Measurements from ENCODE around the gene GABRR3.

DNA sequence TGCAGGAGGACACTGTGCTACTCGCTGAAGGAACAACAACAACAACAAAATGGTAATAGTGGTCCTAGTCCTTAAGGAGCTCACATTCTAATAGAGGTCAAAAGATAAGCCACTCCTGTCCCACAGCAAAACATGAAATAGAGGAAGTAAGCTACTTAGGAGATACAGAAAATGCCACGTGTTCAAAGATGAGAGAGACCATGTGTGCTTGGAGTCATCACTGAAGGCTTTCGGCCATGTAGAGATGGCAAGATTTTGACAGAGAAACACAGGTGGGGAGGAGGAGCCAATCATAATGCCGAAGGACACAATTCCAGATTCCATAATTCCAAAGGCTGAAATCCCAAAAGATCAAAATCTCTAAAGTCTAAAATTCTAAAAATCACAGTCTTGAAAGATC is 38.1 kb downstream of the GABRR3 start:
- no peak for TF ChIP-seq CTCF (optimal IDR thresholded peaks at IDR 0.05 in 1 of 3, IDR thresholded peaks at IDR 0.05 in 1 of 3, conservative IDR thresholded peaks at IDR 0.05 in 1 of 3; ENCODE audit: extremely low read depth in 1 of 3, insufficient read depth in 2 of 3, low read length in 3 of 3)
- no peak for TF ChIP-seq EZH2 (IDR thresholded peaks at IDR 0.05; ENCODE audit: low read length)
